Measurements from ENCODE around the gene MYL5.

GRCh38 chr4:664713-665231 is 9.6 kb upstream of the MYL5 start:
- TF ChIP-seq, protein P1, sequence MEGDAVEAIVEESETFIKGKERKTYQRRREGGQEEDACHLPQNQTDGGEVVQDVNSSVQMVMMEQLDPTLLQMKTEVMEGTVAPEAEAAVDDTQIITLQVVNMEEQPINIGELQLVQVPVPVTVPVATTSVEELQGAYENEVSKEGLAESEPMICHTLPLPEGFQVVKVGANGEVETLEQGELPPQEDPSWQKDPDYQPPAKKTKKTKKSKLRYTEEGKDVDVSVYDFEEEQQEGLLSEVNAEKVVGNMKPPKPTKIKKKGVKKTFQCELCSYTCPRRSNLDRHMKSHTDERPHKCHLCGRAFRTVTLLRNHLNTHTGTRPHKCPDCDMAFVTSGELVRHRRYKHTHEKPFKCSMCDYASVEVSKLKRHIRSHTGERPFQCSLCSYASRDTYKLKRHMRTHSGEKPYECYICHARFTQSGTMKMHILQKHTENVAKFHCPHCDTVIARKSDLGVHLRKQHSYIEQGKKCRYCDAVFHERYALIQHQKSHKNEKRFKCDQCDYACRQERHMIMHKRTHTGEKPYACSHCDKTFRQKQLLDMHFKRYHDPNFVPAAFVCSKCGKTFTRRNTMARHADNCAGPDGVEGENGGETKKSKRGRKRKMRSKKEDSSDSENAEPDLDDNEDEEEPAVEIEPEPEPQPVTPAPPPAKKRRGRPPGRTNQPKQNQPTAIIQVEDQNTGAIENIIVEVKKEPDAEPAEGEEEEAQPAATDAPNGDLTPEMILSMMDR (conservative IDR thresholded peaks at IDR 0.05; ENCODE audit: low read depth, low read length) = no peak
- TF ChIP-seq EZH2 (IDR thresholded peaks at IDR 0.05; ENCODE audit: borderline replicate concordance, low read depth, low read length, poor library complexity, severe bottlenecking) = no peak

All from A673 (cell line).